Measurements from ENCODE around the gene TNNC1.

DNA sequence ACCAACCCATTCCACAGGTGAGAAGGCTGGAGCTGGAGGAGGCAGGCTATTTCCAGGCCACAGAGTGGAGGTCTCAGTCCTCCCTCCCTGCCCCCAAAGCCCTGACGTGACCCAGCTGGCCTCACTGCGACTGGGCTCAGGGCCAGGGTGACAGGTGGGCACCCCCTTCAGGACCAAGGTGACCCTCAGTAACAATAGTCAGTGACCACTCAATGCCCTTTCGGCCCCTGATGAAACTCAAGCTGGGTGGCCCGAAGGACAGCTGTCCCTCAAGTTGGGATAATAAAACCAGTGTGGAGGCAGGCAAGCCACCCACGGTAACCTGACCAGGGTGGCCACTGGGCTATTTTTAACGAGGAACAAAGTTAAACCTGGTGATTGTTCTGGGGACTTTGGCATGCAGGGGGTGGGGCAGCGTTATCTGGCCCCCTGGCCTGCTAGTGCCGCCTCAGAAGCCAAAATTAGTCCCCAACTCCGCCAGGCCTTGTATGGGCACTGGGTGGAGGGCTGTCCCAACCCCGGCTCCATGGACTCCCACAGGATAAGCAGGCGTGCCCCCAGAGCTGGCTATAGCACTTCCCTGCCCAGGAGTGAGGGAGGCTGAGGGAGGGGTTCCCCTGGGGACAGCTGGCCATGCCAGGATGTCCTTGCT lies 1.1 kb downstream of the TNNC1 start:
- TF ChIP-seq YY1 (IDR thresholded peaks at IDR 0.05; ENCODE audit: insufficient read depth, insufficient read length) (no peak), ZNF274 (IDR thresholded peaks at IDR 0.05; ENCODE audit: low read depth, low read length) (no peak)
